IMR-90 (cell line): ENCODE data around the gene RSAD1.

Experiments
- BHLHE40 ChIP-seq: fragments of 150-350 bp; IDR thresholded peaks from 2 replicates; pipeline ENCODE4 v1.6.1; 2016; ENCODE audit warnings: mild to moderate bottlenecking, low read depth, low read length
- CHD1 ChIP-seq: IDR thresholded peaks from 2 replicates; pipeline ENCODE4 v1.6.1; 2012; ENCODE audit warnings: low read depth, low read length, improper control_type of control experiment
- CTCF ChIP-seq: conservative IDR thresholded peaks from 2 replicates; pipeline ENCODE4 v1.5.1; 2012; ENCODE audit warnings: mild to moderate bottlenecking, low read depth, low read length, improper control_type of control experiment
- ELK1 ChIP-seq: fragments of 150-350 bp; IDR thresholded peaks from 2 replicates; pipeline ENCODE4 v1.6.1; 2016; ENCODE audit warnings: low read depth, mild to moderate bottlenecking, low read length, moderate library complexity, borderline replicate concordance

- no peak for TF ChIP-seq CTCF
- no peak for TF ChIP-seq ELK1
- no peak for TF ChIP-seq CHD1
- no peak for TF ChIP-seq BHLHE40
Measured at GRCh38 chr17:50517504-50518383, 39.1 kb downstream of the RSAD1 start.
